IPS-20b (cell line): ENCODE data around the gene NDUFA6.

Experiments
- H3K27ac ChIP-seq: one replicate; pipeline ENCODE4 v1.5.1; 2013; ENCODE audit warnings: low read length
- H3K27me3 ChIP-seq: 2 replicates; pipeline ENCODE4 v1.6.1; 2013; ENCODE audit warnings: mild to moderate bottlenecking, low read length, inconsistent platforms; ENCODE audit not compliant: insufficient read depth
- H3K36me3 ChIP-seq: 2 replicates; pipeline ENCODE4 v1.6.1; 2013; ENCODE audit warnings: low read depth, mild to moderate bottlenecking, inconsistent platforms, low read length, moderate library complexity; ENCODE audit not compliant: insufficient read depth
- H3K4me1 ChIP-seq: 2 replicates; pipeline ENCODE4 v1.6.1; 2013; ENCODE audit warnings: mild to moderate bottlenecking, control low read depth, inconsistent platforms, low read length, moderate library complexity; ENCODE audit not compliant: insufficient read depth
- H3K4me3 ChIP-seq: 2 replicates; pipeline ENCODE4 v1.5.1; 2013; ENCODE audit warnings: mild to moderate bottlenecking, low read length, inconsistent platforms
- H3K9ac ChIP-seq: 2 replicates; pipeline ENCODE4 v1.6.1; 2013; ENCODE audit warnings: low read depth, mild to moderate bottlenecking, inconsistent platforms, low read length, moderate library complexity
- H3K9me3 ChIP-seq: 2 replicates; pipeline ENCODE4 v1.6.1; 2013; ENCODE audit warnings: mild to moderate bottlenecking, low read depth, low read length, inconsistent platforms; ENCODE audit not compliant: insufficient read depth

Gene NDUFA6

GRCh38 chr22:42050641-42051180 lies 39.9 kb downstream of the NDUFA6 start:
- Histone ChIP-seq H3K27ac (no peak overlapping the region), H3K4me3 (no peak overlapping the region), H3K4me1 (no peaks in the 10 kb centered on the region), H3K9ac (no peak overlapping the region), H3K36me3 (no peaks in the 10 kb centered on the region), H3K27me3 (no peaks in the 10 kb centered on the region), H3K9me3 (no peaks in the 10 kb centered on the region; the same call in 1 of the 2 replicates)

GRCh38 chr22:42041784-42042183 lies 48.8 kb downstream of the NDUFA6 start:
- H3K4me1 ChIP-seq, result no peaks in the 10 kb centered on the region
- no peaks in the 10 kb centered on the region for H3K27me3 ChIP-seq
- H3K9me3 ChIP-seq, result peaks cover 4% of the 10 kb centered on the region; the same call in 1 of the 2 replicates
- H3K36me3 ChIP-seq, result no peaks in the 10 kb centered on the region
- no peak overlapping the region for H3K4me3 ChIP-seq
- H3K9ac ChIP-seq, result no peak overlapping the region
- H3K27ac ChIP-seq, result no peak overlapping the region

GRCh38 chr22:42039271-42039670 lies 51.3 kb downstream of the NDUFA6 start:
- Histone ChIP-seq H3K9ac (no peak overlapping the region), H3K4me1 (no peaks in the 10 kb centered on the region), H3K27ac (no peak overlapping the region), H3K27me3 (no peaks in the 10 kb centered on the region), H3K36me3 (no peaks in the 10 kb centered on the region), H3K9me3 (peaks cover 6% of the 10 kb centered on the region; the same call in 1 of the 2 replicates), H3K4me3 (no peak overlapping the region)
